ENCODE data around the gene PHETA2.

The PHETA2 gene

GRCh38 chr22:42080287-42080686 is 6.2 kb downstream of the PHETA2 start:
- TF ChIP-seq CTCF (conservative IDR thresholded peaks at IDR 0.05; ENCODE audit: low read depth) = no peak
- ChIA-PET CTCF (interaction anchor here (0.6 to 1.0 kb wide), 2 partner anchors 10 to 129 kb away, joined by 3 to 4 read pairs; partner anchors contain the start of gene NDUFA6), POLR2A (ENCODE audit: low non-redundant PET) (no interaction called here)
- no peak for DNase-seq (ENCODE audit: low spot score)
- H3K27ac ChIP-seq = peak overlapping the region; percentile 90

DNA sequence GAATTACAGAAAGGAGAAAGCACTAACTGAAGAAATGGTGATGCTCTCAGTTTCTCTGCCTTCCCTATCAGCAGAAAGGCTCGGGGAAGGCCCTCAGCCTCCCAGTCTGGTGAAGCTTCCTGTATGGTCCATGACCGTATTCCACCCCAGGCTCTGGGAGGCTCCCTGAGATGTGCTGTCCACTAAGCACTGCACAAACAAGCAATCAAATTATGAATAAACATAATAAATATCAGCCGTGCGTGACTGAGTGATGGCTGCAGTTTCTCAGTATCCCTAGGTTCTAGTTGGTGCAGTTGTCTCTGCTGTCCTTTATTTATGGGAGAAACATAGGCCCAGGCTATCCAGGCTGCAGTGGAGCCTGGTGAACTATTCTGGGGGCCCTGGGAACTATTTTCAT is 9.1 kb downstream of the PHETA2 start:
- ChIA-PET CTCF (no interaction called here), POLR2A (ENCODE audit: low non-redundant PET) (no interaction called here)
- no peak for DNase-seq (ENCODE audit: low spot score)
- no peak overlapping the region for H3K27ac ChIP-seq
- no peak for TF ChIP-seq CTCF (conservative IDR thresholded peaks at IDR 0.05; ENCODE audit: low read depth)

GRCh38 chr22:42084874-42085273 is 10.8 kb downstream of the PHETA2 start:
- POLR2A ChIA-PET (ENCODE audit: low non-redundant PET) = no interaction called here

GRCh38 chr22:42086051-42086450 is 12.0 kb downstream of the PHETA2 start:
- ChIA-PET POLR2A (ENCODE audit: low non-redundant PET) (no interaction called here), CTCF (no interaction called here)
- no peak for DNase-seq (ENCODE audit: low spot score)
- no peak overlapping the region for H3K27ac ChIP-seq
- no peak for TF ChIP-seq CTCF (conservative IDR thresholded peaks at IDR 0.05; ENCODE audit: low read depth)

More at GRCh38 chr22:42084874-42085273, 10.8 kb downstream of the PHETA2 start:
- no peak overlapping the region for H3K27ac ChIP-seq
- no peak for DNase-seq (ENCODE audit: low spot score)
- TF ChIP-seq CTCF (conservative IDR thresholded peaks at IDR 0.05; ENCODE audit: low read depth) = no peak
- CTCF ChIA-PET = no interaction called here

DNA sequence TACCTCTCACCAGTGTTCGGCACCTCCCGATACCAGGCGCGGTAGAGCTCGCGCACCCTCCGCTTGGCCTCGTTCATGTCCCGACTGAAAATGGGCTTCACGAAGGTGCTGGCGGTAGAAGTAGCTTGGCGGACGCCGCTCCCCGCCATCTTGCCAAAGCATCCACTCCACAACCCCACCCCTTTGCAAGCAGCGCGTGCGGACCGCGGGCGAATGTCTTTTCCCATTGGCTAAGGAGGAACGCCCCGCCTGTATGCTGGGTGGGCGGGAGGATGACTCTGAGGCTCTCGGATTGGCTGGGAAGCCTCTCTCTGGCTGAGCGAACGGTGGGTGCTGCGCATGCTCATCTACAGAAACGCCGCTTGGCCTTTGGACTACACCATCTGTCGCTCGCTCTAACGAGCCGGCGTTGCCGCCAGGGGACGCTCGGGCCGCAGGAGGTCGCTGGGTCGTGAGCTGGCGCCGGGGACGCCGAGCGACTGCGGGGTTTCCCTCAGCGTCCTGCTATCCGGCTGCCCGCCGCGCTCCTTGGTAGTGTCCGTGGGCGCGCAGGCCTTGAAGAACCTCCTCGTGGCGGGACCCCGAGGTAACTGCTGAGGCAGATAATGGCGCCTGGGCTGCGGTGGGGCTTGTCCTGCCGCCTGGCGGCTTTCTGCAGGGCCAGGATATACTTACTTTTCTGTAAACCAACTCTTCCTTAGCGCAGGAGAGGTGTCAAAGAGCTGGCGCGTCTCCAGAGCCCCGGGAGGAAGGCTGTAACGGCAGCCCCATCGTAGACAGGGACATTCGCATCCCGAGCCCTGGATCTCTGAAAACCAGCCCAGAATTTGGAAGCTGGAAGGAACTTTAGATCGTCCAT is 16.8 kb downstream of the PHETA2 start, which contains the start of gene NDUFA6:
NDUFA6 (minus strand) TSS at position 177 of the 859 bp plus-strand sequence; CDS start at position 149, 28 bp downstream.
- peak within 1 kb of the TSS; percentile 92 for H3K27ac ChIP-seq
- CTCF ChIA-PET = interaction anchor here (0.6 to 1.6 kb wide), 15 partner anchors 10 to 354 kb away, joined by 3 to 6 read pairs (median 3); partner anchors contain the start of gene NAGA
- POLR2A ChIA-PET (ENCODE audit: low non-redundant PET) = no interaction called here
- TF ChIP-seq CTCF (conservative IDR thresholded peaks at IDR 0.05; ENCODE audit: low read depth) = peak; percentile 97
- DNase-seq (ENCODE audit: low spot score) = peak; percentile 97

GRCh38 chr22:42091455-42091782 is 17.4 kb downstream of the PHETA2 start:
- ChIA-PET POLR2A (ENCODE audit: low non-redundant PET) (no interaction called here), CTCF (interaction anchor here (0.5 to 1.6 kb wide), 14 partner anchors 10 to 367 kb away, joined by 3 to 6 read pairs (median 4); partner anchors contain the start of gene NAGA)
- no peak for DNase-seq (ENCODE audit: low spot score)
- H3K27ac ChIP-seq = peak overlapping the region; percentile 92
- TF ChIP-seq CTCF (conservative IDR thresholded peaks at IDR 0.05; ENCODE audit: low read depth) = no peak

Data from RWPE1 (cell line).